ENCODE measurements around the gene PRSS22.

PRSS22 gene

GRCh38 chr16:2902337-2903130 lies 44.6 kb upstream of the PRSS22 start:
- no peak for TF ChIP-seq CTCF (conservative IDR thresholded peaks at IDR 0.05)
- H3K27ac ChIP-seq, result no peak overlapping the region

- no peak overlapping the region for H3K27ac ChIP-seq
- no peak for TF ChIP-seq CTCF (conservative IDR thresholded peaks at IDR 0.05)
These were observed 42.6 kb upstream of the PRSS22 start for GRCh38 chr16:2900526-2901075.

GRCh38 chr16:2899564-2900072 lies 41.6 kb upstream of the PRSS22 start:
- H3K27ac ChIP-seq, result no peak overlapping the region
- no peak for TF ChIP-seq CTCF (conservative IDR thresholded peaks at IDR 0.05)

GRCh38 chr16:2898831-2899563 lies 41.0 kb upstream of the PRSS22 start:
- no peak for TF ChIP-seq CTCF (conservative IDR thresholded peaks at IDR 0.05)
- no peak overlapping the region for H3K27ac ChIP-seq

- no peak overlapping the region for H3K27ac ChIP-seq
- no peak for TF ChIP-seq CTCF (conservative IDR thresholded peaks at IDR 0.05)
These were observed 39.1 kb upstream of the PRSS22 start for GRCh38 chr16:2897110-2897509.

GRCh38 chr16:2896480-2897010 lies 38.6 kb upstream of the PRSS22 start:
- no peak overlapping the region for H3K27ac ChIP-seq
- no peak for TF ChIP-seq CTCF (conservative IDR thresholded peaks at IDR 0.05)

- H3K27ac ChIP-seq, result no peak overlapping the region
- no peak for TF ChIP-seq CTCF (conservative IDR thresholded peaks at IDR 0.05)
These were observed 37.8 kb upstream of the PRSS22 start for GRCh38 chr16:2895813-2896212.
